Activated CD4-positive, alpha-beta memory T cell treated with anti-CD3 and anti-CD28 coated beads for 36 hours (primary cell): Measurements from ENCODE around the gene FLT1. TPM values are rescaled to one million over a fixed set of nuclear protein-coding genes. Genes with fewer than 3 reads are reported as not detected.

Source experiments
- CTCF ChIA-PET: fragments of 350-600 bp; sonication (Branson Sonifier 250); formaldehyde crosslinking; loops from one replicate; lab custom pipeline; 2021; ENCODE audit warnings: antibody characterized with exemption, inconsistent platforms; lab: Charles Lee
- POLR2A ChIA-PET: fragments of 350-600 bp; sonication (Branson Sonifier 250); formaldehyde crosslinking; loops from one replicate; lab custom pipeline; 2021; ENCODE audit warnings: antibody characterized with exemption; lab: Charles Lee
- DNase-seq: peaks from one replicate; pipeline ENCODE4 v3.0.0-alpha.2; 2020
- H3K27ac Mint-ChIP-seq: one replicate; pipeline ENCODE4 v1.8.0; 2021; ENCODE audit warnings: mixed read lengths
- H3K27me3 Mint-ChIP-seq: one replicate; pipeline ENCODE4 v1.8.0; 2021; ENCODE audit warnings: mixed read lengths
- H3K36me3 Mint-ChIP-seq: one replicate; pipeline ENCODE4 v1.8.0; 2021; ENCODE audit warnings: mixed read lengths
- H3K4me1 Mint-ChIP-seq: one replicate; pipeline ENCODE4 v1.8.0; 2021; ENCODE audit warnings: low read depth, mixed read lengths
- H3K4me3 Mint-ChIP-seq: one replicate; pipeline ENCODE4 v1.8.0; 2021; ENCODE audit warnings: mild to moderate bottlenecking, mixed read lengths
- H3K9me3 Mint-ChIP-seq: one replicate; pipeline ENCODE4 v1.8.0; 2021; ENCODE audit warnings: mixed read lengths
- intact Hi-C: fragments of 100-400 bp; cut with micrococcal nuclease; formaldehyde crosslinking; loops from one replicate; pipeline ENCODE4 v1.15.1; 2023
- total RNA-seq, 2 experiments: library from RNA; stranded (reverse); gene quantifications; one replicate each; pipeline ENCODE4 v1.2.3, GENCODE V29; 2021

Gene FLT1
- total RNA-seq, 2 experiments from 2014 or later, result 17.2 to 19.5 TPM

- Mint-ChIP-seq H3K4me1 (no peaks in the 10 kb centered on the region), H3K4me3 (no peak overlapping the region), H3K9me3 (no peaks in the 10 kb centered on the region), H3K27me3 (peaks cover 8% of the 10 kb centered on the region), H3K27ac (no peak overlapping the region), H3K36me3 (peaks cover 1% of the 10 kb centered on the region)
- no peak for DNase-seq
- CTCF ChIA-PET, result no interaction called here
- POLR2A ChIA-PET, result no interaction called here
- intact Hi-C loops, result no loop called here
These were observed 84.8 kb downstream of the FLT1 start for GRCh38 chr13:28410096-28410495.

GRCh38 chr13:28409648-28410047 is 85.3 kb downstream of the FLT1 start:
- Mint-ChIP-seq H3K4me1 (no peaks in the 10 kb centered on the region), H3K36me3 (peaks cover 1% of the 10 kb centered on the region), H3K4me3 (no peak overlapping the region), H3K9me3 (no peaks in the 10 kb centered on the region), H3K27me3 (peaks cover 8% of the 10 kb centered on the region), H3K27ac (no peak overlapping the region)
- POLR2A ChIA-PET, result no interaction called here
- intact Hi-C loops, result no loop called here
- no peak for DNase-seq
- CTCF ChIA-PET, result no interaction called here

- no peak overlapping the region for H3K4me3 Mint-ChIP-seq
- no peak overlapping the region for H3K27ac Mint-ChIP-seq
- ChIA-PET CTCF (no interaction called here), POLR2A (no interaction called here)
- no peaks in the 10 kb centered on the region for H3K4me1 Mint-ChIP-seq
- intact Hi-C loops, result no loop called here
- H3K27me3 Mint-ChIP-seq, result peaks cover 8% of the 10 kb centered on the region
- no peak for DNase-seq
- H3K36me3 Mint-ChIP-seq, result peaks cover 1% of the 10 kb centered on the region
- no peaks in the 10 kb centered on the region for H3K9me3 Mint-ChIP-seq
These were observed 86.1 kb downstream of the FLT1 start for GRCh38 chr13:28408863-28409262.

DNA sequence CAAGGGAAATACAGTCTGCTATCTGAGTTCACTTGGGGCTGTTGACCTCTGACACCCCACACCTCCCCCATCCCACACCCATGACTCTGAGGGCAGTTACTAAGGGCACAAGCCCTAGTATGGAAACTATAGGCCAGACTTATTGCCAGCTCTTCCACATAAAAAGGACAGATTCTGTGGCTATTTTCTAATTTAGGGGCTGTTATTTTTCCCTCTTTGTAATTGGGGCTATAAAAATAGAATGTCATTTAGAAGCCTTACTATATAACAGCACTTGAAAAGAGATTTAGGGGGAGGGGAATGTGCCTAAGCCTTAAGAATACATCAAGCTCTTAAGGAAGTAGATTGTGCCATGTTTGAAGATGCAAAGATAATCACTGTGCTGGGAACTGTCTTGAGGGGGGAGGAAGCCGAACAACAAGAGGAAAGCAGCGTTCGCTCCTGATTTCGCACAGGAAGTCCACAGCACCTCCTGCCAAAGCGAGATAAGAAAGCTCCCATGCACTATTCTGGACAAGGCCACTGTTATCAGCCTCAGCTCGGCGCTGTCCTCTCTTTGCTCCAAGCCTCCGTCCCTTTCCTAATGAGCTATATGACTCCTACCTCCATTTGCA is 86.6 kb downstream of the FLT1 start:
- H3K27me3 Mint-ChIP-seq, result peaks cover 8% of the 10 kb centered on the region
- ChIA-PET CTCF (no interaction called here), POLR2A (no interaction called here)
- no peak for DNase-seq
- H3K4me3 Mint-ChIP-seq, result no peak overlapping the region
- H3K4me1 Mint-ChIP-seq, result no peaks in the 10 kb centered on the region
- H3K27ac Mint-ChIP-seq, result no peak overlapping the region
- H3K36me3 Mint-ChIP-seq, result peaks cover 1% of the 10 kb centered on the region
- intact Hi-C loops, result no loop called here
- no peaks in the 10 kb centered on the region for H3K9me3 Mint-ChIP-seq

DNA sequence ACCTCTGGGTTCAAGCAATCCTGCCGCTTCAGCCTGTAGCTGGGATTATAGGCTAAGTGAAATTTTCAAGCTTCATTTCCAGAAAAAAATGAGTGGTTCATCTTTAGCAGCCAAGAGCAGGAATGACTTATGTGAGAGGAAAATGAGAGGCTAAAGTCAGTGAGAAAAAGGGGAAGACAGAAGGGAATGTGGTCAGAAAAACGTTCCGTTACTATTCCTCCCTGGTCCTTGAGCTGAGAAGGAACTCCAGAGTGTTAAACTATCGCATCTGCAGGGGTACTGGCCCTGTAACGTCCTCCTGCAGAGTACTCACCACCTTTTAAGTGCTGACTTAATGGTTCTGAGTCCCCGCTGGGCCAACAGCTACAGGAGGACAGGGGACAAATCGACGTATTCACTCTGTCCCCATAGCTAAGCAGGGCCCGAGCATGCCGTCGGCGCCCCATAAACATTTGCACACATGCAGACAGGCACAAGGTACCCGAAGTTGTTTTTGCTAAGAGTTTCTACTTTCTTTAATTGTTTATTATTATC is 88.1 kb downstream of the FLT1 start:
- ChIA-PET CTCF (no interaction called here), POLR2A (no interaction called here)
- DNase-seq, result no peak
- intact Hi-C loops, result no loop called here
- Mint-ChIP-seq H3K27ac (no peak overlapping the region), H3K4me3 (no peak overlapping the region), H3K27me3 (peaks cover 7% of the 10 kb centered on the region), H3K9me3 (no peaks in the 10 kb centered on the region), H3K4me1 (peaks cover 1% of the 10 kb centered on the region), H3K36me3 (peaks cover under 1% of the 10 kb centered on the region)

DNA sequence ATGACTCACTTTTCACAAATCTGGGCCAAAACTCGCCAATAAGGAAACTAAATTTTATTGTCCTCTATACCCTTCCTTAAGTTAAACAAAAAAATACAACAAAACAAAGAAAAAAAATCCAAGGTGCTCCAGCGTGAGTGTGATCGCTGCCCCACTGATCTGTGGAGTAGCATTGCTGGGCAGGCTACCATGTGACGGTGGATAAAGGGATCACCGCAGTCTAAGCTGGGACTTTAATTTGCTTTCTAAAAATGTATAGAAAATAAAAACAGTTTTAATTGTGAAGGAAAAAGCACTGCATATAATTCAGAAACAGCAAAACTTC is 92.9 kb downstream of the FLT1 start:
- DNase-seq, result no peak
- Mint-ChIP-seq H3K4me3 (no peak overlapping the region), H3K27ac (no peak overlapping the region), H3K27me3 (peaks cover 4% of the 10 kb centered on the region), H3K4me1 (peaks cover 5% of the 10 kb centered on the region), H3K9me3 (no peaks in the 10 kb centered on the region), H3K36me3 (peaks cover 2% of the 10 kb centered on the region)
- ChIA-PET POLR2A (no interaction called here), CTCF (no interaction called here)
- intact Hi-C loops, result no loop called here

DNA sequence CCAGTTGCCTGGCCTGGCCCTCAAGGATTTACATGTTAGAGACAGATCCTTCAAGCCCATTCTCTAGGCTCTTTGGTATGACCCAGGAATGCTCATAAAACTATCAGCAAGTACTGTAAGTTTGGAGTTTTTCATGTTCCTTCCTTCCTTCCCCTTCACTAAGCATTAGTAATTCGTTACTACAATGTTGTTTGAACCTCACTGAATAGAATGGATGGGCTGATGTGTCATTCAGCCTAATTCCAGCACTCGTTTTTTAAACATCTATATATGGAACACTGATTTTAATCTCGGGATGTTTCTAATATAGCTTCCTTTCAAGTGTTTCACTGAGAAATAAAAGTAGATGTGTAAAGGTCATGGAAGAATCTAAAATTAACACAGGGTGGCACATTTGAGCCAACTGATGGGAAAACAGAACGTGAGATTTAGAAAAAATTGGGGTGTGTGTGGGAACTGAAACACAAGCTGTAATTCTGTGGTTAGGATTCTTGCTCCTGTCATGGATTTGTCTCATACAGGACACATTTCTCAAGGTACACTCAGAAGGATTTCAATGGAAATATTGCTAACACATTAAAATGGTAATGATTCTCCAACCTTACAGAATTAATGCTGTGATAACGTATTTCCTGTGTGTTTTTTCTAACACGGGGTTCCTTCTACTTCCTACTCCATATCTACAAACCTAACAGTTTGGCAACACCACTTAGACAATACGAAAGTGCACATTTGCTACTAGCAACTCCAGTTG is 93.4 kb downstream of the FLT1 start:
- Mint-ChIP-seq H3K4me1 (peaks cover 5% of the 10 kb centered on the region), H3K4me3 (no peak overlapping the region), H3K27me3 (peaks cover 4% of the 10 kb centered on the region), H3K27ac (no peak overlapping the region), H3K9me3 (no peaks in the 10 kb centered on the region), H3K36me3 (peaks cover 2% of the 10 kb centered on the region)
- DNase-seq, result no peak
- CTCF ChIA-PET, result no interaction called here
- POLR2A ChIA-PET, result no interaction called here
- intact Hi-C loops, result no loop called here

GRCh38 chr13:28396053-28396452 is 98.9 kb downstream of the FLT1 start:
- H3K27me3 Mint-ChIP-seq, result peaks cover 3% of the 10 kb centered on the region
- ChIA-PET CTCF (no interaction called here), POLR2A (no interaction called here)
- no peaks in the 10 kb centered on the region for H3K4me1 Mint-ChIP-seq
- peaks cover 4% of the 10 kb centered on the region for H3K36me3 Mint-ChIP-seq
- DNase-seq, result no peak
- intact Hi-C loops, result no loop called here
- H3K9me3 Mint-ChIP-seq, result no peaks in the 10 kb centered on the region
- H3K4me3 Mint-ChIP-seq, result no peak overlapping the region
- H3K27ac Mint-ChIP-seq, result no peak overlapping the region

DNA sequence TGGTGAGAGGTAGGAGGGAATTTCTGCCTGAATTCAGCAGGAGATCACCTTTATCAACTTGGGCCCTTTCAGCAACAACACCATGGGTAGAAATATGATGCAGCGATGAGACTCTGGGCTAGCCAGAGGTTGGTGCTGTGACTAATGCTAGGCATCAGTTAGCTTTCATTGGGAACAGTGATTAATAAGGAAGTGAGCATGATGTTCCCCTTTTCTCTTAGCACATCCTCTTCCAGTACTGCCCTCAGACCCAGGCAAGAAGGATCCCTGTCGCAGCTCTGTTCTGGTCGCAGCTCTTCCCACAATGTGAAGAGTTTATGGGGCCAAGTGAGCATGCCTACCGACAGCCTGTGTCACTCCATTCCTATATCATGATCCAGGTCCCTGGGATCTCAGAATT is 100.5 kb downstream of the FLT1 start:
- POLR2A ChIA-PET, result no interaction called here
- Mint-ChIP-seq H3K36me3 (peaks cover 10% of the 10 kb centered on the region), H3K4me3 (no peak overlapping the region), H3K27me3 (peaks cover 8% of the 10 kb centered on the region), H3K9me3 (no peaks in the 10 kb centered on the region), H3K27ac (no peak overlapping the region), H3K4me1 (no peaks in the 10 kb centered on the region)
- DNase-seq, result no peak
- intact Hi-C loops, result no loop called here
- CTCF ChIA-PET, result no interaction called here

DNA sequence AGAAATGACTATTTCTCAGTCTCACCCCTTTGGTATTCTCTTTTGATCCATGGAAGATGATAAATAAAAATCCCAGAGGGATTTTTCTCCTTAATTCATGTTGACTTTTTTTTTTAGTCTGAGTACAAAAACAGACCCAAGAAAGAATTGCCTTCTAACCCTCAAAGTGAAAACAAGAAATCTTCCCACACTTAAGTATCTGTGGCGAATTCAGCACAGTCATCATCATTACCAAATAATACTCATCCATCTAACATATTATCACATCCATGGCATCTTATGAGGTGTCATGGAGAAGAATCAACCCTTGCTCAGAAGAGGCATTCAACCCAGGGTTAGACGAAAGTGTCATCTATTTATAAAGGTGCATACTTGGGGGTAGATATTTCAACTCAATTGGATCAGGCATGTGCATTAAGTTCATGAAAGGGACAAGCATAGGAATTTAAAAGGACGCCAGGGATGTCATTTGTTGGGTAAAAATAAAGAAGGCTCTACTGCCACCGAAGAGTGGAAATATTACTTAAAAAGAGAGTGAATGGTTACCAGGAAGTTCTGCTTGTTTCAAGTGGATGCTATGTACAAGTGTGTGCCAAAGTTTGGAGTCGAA is 101.9 kb downstream of the FLT1 start:
- ChIA-PET POLR2A (no interaction called here), CTCF (interaction anchor here (0.7 kb wide), 1 partner anchor 1894 kb away, joined by 3 read pairs; no protein-coding TSS in a partner anchor)
- Mint-ChIP-seq H3K4me1 (no peaks in the 10 kb centered on the region), H3K4me3 (no peak overlapping the region), H3K36me3 (peaks cover 10% of the 10 kb centered on the region), H3K27me3 (peaks cover 8% of the 10 kb centered on the region), H3K9me3 (no peaks in the 10 kb centered on the region), H3K27ac (no peak overlapping the region)
- intact Hi-C loops, result no loop called here
- no peak for DNase-seq

DNA sequence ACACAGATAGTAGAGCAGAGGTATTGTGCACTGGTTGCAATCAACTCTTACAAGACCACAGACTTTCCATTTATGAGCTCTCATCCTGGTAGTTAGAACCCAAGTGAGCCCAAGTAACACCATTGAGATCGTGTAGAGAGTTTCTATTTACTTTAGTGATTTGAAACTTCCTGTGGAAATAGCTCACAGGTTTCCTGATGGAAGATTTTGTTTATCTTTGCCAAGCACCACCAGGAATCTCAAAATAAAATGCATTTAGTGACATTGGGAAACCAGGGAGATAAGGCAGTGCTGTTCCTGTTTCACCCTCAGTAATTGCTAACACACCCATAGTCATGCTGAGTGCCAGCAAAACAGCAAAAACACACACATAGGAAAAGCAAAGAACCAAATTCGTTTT is 102.5 kb downstream of the FLT1 start:
- CTCF ChIA-PET, result interaction anchor here (0.7 kb wide), 1 partner anchor 1893 kb away, joined by 3 read pairs; no protein-coding TSS in a partner anchor
- intact Hi-C loops, result no loop called here
- no peak for DNase-seq
- Mint-ChIP-seq H3K9me3 (no peaks in the 10 kb centered on the region), H3K27ac (no peak overlapping the region), H3K36me3 (peaks cover 10% of the 10 kb centered on the region), H3K4me3 (no peak overlapping the region), H3K4me1 (no peaks in the 10 kb centered on the region), H3K27me3 (peaks cover 8% of the 10 kb centered on the region)
- POLR2A ChIA-PET, result no interaction called here

DNA sequence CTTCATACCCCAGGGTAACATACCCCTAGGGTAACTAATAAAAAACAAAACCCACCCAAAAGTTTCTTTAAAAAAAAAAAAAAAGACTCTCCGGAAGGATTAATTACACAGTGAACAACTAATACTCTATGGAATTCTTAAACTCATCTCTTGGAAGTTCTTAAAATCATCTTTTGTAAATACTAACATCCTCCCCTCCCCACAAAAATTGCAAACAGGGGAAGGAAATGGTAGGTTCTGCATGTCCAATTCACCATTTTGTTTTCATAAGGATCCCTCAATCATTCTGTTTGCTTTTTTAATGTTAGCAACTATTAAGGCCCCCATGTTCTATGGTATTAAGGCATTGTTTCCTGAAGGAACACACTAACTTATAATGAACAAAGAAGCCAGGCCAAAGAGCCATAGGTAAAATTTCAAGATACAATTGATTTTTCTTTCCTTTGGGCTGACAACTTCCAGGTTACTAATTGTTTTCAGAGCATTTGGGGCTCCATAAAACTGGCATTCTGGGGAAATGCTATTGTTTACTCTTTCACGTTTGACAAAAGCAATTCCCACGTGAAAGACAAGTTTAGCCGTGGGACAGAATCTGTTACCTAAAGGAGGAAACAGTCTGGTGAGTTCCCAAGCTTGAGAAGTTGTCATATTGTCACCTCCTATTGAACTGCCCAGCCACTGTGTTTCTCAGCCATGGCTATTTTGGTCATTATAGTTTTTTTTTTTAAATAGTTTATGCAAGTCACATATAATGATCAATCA is 107.0 kb downstream of the FLT1 start:
- ChIA-PET CTCF (no interaction called here), POLR2A (no interaction called here)
- Mint-ChIP-seq H3K27me3 (peaks cover 5% of the 10 kb centered on the region), H3K9me3 (no peaks in the 10 kb centered on the region), H3K4me3 (no peak overlapping the region), H3K36me3 (peaks cover 6% of the 10 kb centered on the region), H3K4me1 (no peaks in the 10 kb centered on the region), H3K27ac (no peak overlapping the region)
- no peak for DNase-seq
- intact Hi-C loops, result no loop called here
